ENCODE measurements around the gene FBXO9.

FBXO9 gene

DNA sequence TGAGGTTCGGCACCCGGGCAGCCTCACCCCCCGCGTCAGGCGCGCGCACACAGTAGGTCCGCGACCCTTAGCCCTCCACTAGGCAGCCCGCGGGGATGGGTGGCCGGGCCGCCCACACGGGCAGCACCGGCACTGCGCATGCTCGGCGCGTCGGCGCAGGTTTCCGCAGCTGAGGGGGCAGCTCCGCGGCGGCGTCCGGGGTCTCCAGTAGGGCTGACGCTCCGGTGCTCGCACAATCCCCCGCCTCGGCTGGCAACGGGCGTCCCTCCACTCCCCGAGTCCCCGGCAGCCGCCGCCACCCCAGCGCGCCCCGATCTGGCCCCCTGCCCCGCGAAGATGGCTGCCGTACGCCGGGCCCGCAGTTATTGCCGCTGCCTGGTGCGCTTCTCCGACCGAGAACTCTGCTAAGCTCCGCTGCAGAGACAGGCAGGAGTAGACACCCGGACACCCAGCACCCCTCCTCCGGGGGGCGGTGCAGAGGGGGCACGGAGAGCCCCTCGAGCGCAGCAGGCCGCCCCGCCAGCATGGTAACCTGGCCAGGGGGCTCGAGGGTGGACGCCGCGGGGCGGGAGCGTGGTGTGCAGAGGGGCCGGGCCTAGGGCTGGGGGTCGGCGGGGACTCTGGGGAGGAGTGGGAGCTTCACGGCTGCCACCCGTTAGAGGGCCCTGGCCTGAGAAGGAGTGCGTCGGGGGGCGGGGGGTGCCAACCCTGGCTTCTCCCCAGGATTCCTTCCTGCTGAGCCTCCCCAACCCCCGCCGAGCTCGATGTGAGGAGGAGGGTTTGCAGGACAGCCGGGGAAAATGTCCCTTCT, at the start of gene FBXO9:
TSS of gene FBXO9 (plus strand) at position 139 of the 811 bp plus-strand sequence. CDS start at position 525, 386 bp downstream.
- DNase-seq (ENCODE audit: low read depth), result peak; percentile 77

DNA sequence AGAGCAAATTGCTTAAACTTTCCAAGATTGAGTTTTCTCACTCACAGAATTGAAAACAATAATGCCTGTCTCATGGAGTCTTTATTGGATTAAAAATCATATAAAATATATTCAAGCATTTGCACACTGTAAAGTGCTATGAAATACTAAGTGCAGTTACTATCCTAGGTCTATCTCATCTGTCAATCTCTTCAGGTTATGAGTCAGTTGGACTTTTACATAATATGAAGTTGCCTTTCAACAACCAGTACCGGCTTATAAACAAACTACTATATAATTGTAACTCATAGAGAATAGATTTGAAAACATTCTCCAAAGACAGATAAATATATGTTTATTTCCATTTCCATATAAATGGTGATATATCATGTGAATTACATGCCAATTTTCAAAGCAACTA, 49.7 kb upstream of the FBXO9 start:
- DNase-seq (ENCODE audit: low read depth), result no peak

DNA sequence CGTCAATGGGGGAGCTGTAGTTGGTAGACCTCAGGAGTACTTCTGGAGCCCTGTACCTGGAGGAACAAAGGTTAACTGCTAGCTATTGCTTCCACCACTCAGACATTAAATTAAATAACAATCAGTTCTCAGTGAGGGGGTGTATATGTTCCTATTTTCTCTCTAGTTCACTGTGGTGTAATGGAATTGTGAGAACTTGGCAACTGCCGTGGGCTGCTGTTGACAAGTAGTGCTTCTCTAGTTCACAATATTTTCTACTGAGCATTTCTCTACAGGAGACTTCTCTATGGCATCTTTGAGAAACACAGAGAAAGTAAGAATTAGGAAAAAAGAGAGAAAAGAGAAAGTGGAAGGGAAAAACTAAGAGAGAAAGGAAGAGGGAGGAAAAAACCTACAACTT, 46.8 kb upstream of the FBXO9 start:
- DNase-seq (ENCODE audit: low read depth), result no peak

- DNase-seq (ENCODE audit: low read depth), result no peak
These were observed 45.0 kb upstream of the FBXO9 start for GRCh38 chr6:53020005-53020744.

GRCh38 chr6:53023323-53023722, 41.9 kb upstream of the FBXO9 start:
- DNase-seq (ENCODE audit: low read depth), result no peak

DNA sequence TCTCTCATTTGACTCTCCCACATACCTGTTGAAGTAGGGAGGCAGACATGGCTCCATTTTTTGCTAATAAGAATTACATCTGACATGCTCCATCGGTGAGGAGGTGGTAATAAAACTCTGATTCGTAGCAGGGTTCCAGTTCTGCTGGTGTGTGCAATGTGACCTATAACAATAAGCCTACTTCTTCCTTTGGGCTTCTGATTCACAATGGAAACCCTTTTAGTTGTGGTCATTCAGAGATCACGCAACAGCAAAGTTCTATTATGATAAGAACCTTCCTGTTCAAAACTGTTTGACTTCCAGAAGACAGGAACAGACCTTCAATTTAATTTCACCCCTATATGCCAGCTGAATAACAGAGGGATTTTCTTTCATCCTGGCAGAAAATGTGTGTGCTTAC, 38.7 kb upstream of the FBXO9 start:
- DNase-seq (ENCODE audit: low read depth), result no peak

GRCh38 chr6:53027131-53027718, 38.0 kb upstream of the FBXO9 start:
- DNase-seq (ENCODE audit: low read depth), result no peak

DNA sequence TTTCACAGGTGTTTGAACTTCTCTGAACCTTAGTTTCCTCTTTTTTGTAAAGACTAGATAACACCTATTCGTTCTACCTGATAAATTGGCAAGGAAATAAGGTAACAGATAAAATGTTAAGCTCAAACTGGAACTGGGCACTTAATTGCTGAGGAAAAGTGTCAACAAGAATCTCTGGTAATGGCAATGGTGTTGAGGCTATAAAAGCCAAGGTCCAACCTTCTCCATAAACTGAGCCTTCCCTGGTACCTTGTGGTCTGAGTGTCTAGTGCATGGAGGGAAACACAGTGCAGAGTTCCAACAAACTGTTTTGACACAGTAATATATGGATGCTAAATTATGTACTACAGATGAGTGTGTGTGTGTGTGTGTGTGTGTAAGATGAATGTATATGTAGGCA, 36.7 kb upstream of the FBXO9 start:
- no peak for DNase-seq (ENCODE audit: low read depth)

- DNase-seq (ENCODE audit: low read depth), result no peak
These were observed 35.9 kb upstream of the FBXO9 start for GRCh38 chr6:53029257-53029656.

DNA sequence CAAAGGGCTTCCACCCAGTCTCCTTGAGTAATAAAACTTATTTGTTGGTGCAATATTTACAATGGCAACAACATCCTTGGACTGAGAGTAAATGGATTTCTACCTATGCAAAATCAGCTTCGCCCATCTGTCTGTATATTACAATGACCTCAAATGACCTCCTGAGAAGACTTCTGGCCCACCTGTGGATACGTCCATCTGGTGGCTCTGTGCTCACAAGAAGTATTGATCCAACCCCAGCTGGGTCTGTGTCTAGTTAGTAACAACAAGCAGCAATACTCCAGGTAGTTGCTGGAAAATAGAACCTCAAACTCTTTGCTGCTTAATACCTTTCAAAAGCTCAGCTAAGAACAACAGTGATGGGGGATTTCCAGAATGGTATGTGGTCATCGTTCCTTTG, 35.4 kb upstream of the FBXO9 start:
- DNase-seq (ENCODE audit: low read depth), result no peak

DNA sequence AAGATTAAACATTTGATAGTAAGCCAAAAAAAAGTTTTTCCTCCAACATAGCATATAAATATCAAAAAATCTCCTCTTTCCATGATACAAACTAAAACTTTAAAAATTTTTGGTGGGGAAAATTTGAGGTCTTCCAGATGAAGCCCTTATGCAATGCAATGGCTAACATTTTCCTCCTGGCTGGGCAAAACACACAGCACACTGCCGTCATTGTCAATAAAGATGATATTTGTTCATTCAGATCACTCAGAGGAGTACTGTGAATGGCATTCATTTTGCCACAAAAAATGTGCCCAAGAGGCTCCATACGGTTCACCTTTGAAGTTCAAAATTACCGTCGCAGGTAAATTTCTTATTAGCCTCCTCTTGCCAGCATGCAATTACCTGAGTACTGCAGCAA, 33.9 kb upstream of the FBXO9 start:
- no peak for DNase-seq (ENCODE audit: low read depth)

GRCh38 chr6:53032849-53033248, 32.4 kb upstream of the FBXO9 start:
- no peak for DNase-seq (ENCODE audit: low read depth)

DNA sequence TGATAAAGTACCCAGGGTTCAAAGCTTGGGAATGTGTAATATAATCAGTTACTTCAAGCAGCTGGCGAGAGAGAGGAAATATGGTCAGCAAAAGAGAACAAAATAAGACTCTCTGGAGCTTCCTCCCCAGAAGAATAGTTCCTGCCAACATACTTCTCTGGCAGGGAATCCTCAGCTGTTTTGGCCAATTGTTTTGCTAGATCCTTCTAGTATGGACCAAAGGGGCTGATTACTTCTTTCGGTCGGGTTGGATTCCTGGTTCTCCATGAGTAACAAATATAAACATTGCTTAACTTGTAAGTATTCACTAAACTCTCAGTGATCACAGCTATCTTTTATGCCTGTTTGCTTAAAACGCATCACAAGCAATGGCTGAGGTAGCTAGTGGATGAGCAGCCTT, 31.4 kb upstream of the FBXO9 start:
- DNase-seq (ENCODE audit: low read depth), result no peak

DNA sequence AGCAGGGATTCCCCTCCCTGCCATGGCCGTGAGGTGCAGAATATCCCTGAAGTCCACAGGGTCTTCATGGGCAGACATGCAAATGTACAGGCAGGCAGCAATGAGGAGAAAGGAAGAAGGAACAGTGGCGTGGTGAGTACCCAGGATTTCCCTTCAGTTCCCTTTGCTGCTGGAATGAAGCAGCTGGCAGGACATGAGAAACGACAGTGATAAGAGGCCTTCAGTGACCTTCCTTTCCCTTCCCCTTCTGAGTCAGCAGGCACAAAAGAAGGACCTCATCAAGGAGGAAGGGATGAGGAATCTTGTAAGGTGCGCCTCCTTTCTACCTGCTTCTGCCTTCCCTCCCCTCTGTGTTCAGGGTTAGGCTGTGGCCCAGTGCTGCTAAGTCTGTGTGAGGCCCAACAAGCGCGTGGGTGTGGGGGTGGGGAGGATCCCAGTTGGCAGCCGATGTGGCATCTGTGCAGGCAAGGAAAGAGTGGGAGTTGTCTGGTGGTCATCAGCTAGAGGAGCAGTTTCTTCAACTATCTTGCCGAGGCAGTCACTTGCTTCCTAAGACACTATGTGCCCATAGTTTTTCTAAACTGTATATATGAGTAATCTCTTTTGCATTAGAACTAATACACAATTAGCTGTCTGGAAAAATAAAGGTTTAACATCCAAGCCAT, 29.5 kb upstream of the FBXO9 start:
- DNase-seq (ENCODE audit: low read depth), result no peak

DNA sequence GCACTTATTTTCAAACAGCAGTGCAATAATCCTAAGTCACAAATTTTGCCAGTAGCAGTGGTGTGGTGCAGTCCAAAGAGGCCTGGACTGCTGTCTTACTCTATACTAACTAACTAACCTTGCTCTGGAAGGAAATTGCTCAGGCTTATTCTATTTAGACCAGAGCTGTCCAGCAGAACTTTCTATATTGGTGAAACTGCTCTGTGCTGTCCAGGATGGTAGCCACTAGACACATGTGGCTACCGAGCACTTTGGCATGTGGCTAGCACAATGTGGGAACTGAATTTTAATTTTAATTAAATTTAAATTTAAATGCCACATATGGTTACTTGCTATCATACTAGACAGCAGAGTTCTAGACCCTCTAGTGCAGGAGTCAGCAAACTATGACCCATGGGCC, 27.1 kb upstream of the FBXO9 start:
- no peak for DNase-seq (ENCODE audit: low read depth)

DNA sequence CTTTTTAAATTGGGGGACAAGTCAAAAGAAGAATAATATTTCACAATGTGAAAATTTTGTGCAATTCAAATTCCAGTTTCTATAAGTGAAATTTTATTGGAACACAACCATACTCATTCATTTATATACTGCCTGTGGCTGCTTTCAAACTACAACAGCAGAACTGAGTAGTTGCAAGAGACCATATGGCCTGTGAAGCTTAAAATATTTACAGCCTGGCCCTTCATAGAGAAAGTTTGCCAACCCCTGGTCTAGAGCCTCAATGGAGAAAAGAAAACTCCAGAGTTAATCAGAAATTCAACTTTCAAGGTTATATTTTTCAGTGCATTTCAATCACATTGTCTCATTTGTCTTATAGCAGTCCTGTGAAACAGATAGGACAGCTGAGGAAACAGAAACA, 26.6 kb upstream of the FBXO9 start:
- DNase-seq (ENCODE audit: low read depth), result no peak

DNA sequence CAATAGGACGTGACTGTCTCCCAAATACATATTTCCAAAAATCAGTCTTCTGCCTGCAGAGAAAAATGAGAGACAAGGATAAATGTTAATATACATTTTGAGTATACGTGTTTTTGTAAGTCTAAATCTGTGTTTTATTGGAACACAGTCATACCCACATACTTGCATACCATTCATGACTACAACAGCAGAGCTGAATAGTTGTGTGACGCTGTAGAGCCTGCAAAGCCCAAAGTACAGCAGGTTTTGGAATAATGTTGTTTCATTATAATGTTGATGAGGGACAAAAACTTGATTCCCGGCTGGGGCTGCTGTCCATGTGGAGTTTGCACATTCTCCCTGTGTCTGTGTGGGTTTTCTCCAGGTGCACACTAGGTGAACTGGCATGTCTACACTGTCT, 23.8 kb upstream of the FBXO9 start:
- DNase-seq (ENCODE audit: low read depth), result no peak

DNA sequence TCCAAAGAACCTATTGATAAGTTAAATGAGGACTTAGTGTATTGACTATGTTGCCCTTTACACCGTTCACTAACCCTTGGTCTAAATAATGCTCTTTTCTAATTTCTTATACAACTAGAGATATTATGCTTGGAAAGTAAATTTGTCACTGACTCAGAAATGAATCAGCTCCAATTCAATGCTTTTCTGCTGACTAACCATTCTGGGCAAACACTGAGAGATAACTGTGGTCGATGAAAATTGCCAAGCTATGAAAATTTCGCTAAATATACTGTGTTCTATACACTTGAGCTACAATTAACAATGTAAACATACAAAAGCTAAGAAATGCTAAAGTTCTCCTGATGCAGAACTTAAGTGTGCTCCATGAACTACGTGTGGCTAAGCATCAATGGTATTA, 23.1 kb upstream of the FBXO9 start:
- no peak for DNase-seq (ENCODE audit: low read depth)

DNA sequence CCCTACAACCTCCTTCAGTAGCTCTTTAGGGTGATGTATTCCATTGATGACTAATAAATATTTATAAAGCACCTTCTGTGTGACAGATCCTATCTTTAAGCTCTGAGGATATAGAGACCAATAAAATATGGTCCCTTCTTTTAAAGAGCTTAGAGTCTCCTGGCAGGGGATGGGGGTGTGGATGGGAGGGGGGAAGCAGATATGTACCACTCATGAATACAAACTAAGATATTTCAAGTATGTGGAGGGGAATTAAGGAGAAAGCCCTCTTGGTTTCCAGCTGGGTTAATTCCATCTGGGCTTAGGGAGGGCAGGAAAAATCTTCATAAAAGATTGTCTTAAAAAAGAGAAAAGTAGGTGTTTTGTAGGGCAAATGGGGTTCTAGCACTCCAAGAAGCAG, 21.6 kb upstream of the FBXO9 start:
- no peak for DNase-seq (ENCODE audit: low read depth)

- DNase-seq (ENCODE audit: low read depth), result no peak
These were observed 21.1 kb upstream of the FBXO9 start for GRCh38 chr6:53044071-53044470.

DNA sequence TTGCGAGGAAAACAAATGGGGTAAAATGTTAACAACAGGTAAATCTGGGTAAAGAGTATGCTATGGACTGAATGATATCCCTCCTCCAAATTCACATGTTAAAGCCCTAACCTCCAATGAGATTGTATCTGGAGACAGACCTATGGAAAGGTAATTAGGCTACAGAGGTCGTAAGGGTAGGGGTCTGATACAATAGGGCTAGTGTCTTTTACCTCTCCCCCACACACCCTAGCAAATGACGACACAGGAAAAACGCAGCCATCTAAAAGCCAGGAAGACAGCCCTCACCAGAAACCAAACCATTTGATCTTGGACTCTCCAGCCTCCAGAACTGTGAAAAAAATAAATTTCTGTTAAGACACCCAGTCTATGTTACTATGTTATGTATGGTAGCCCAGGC, 20.6 kb upstream of the FBXO9 start:
- no peak for DNase-seq (ENCODE audit: low read depth)

DNA sequence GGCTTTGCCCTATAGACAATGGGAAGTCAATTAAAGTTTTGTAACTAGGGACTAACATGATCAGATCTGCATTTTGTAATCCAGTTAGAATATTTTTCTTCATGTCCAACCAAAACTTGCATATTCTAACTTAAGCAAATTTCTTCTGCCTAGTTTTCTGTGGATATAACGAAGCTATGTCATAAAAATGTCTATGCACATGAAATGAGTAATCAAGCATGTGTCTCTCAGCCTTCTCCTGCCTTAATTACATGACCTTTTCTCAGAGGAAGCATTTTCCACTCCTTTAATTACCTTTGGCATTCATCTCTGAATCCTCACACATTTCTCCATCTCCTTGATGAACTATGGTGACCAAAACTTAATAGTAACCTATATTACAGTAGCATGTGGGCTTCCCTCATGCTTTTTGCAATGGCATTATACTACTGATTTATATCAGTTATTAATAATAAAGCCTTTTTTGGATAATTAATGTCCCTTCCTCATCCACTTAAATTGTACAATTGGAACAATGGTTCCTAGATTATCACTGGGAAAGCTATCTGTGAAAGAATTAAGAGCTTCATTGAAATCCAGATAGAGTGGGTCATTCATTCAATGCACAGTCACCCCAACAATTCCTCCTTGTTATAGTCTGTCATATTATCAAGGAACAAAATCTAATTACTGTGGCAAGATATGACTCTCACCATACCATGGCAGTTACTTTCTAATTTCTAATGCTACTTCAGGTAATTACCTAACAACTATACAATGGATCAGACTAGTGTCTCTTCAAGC, 19.1 kb upstream of the FBXO9 start:
- no peak for DNase-seq (ENCODE audit: low read depth)
